ENCODE measurements around the gene CIB1.
A peak's percentile ranks its signal among the peaks of the same experiment; 100 is the strongest.

Gene CIB1

DNA sequence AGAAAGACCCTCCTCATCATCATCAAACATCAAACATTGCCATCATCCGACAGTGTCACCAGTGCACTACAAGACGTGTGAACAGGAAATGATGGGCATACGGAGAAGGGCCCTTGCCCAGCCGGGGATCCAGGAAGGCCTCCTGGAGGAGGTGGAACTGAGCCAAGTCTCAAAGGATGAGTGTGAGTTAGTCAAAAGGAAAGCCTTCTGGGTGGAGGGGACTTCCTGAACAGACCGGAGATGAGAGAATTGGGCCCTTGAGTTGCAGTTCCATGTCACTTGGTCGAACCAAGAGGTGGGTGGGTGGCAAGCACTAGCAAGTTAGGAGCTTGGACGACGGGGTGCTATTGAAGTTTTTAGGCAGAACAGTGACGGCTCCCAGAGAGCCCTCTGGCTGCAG is 24.1 kb downstream of the CIB1 start:
- H3K4me3 ChIP-seq (ENCODE audit: low read depth, low read length): no peak overlapping the region
- in situ Hi-C loops (cut with HindIII; ENCODE audit: low sequenced_read_pairs): no loop called here
- DNase-seq (ENCODE audit: low read depth, low spot score): no peak
- TF ChIP-seq, protein P1, sequence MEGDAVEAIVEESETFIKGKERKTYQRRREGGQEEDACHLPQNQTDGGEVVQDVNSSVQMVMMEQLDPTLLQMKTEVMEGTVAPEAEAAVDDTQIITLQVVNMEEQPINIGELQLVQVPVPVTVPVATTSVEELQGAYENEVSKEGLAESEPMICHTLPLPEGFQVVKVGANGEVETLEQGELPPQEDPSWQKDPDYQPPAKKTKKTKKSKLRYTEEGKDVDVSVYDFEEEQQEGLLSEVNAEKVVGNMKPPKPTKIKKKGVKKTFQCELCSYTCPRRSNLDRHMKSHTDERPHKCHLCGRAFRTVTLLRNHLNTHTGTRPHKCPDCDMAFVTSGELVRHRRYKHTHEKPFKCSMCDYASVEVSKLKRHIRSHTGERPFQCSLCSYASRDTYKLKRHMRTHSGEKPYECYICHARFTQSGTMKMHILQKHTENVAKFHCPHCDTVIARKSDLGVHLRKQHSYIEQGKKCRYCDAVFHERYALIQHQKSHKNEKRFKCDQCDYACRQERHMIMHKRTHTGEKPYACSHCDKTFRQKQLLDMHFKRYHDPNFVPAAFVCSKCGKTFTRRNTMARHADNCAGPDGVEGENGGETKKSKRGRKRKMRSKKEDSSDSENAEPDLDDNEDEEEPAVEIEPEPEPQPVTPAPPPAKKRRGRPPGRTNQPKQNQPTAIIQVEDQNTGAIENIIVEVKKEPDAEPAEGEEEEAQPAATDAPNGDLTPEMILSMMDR (IDR thresholded peaks at IDR 0.05; ENCODE audit: low read depth, low read length): no peak

DNA sequence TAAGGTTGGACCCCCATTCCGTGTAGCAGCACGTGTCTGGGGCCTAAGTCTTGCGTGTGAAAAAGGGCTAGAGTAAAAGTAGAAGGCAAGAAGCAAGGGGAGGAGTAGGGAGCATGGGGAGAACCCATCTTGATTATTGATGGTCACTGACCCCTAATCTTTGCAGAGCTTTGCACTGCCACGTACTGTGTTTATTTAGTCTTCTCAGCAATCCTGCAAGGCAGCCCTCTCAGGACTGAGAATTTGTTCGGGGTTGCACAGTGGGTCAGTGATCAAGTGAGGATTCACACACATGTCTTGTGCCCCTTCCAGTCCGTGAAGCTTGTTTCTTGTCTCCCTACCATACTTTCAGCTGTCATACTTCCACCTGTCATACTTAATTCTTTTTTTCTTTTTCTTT is 25.4 kb downstream of the CIB1 start:
- in situ Hi-C loops (cut with HindIII; ENCODE audit: low sequenced_read_pairs): no loop called here
- TF ChIP-seq, protein P1 (IDR thresholded peaks at IDR 0.05; ENCODE audit: low read depth, low read length): no peak
- no peak overlapping the region for H3K4me3 ChIP-seq (ENCODE audit: low read depth, low read length)
- DNase-seq (ENCODE audit: low read depth, low spot score): no peak

DNA sequence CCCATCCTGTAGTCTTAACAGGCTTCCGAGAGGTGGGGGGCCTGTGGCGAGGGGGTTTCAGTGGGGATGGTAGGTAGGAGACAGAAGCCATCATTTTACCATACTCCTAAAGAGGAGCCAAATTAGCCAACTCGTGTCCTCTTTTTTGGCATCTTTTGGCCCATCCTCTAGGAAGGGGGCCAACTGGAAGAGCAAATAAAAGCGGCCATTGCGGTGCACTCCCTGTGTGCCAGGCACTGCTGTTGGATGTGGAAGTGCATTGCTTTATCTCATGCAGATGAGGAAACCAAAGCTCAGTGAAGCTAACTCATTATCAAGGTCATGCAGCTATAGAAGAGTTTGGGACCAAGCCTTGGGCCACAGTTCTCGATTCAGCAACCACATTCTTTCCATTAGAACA is 26.5 kb downstream of the CIB1 start:
- DNase-seq (ENCODE audit: low read depth, low spot score): no peak
- no peak overlapping the region for H3K4me3 ChIP-seq (ENCODE audit: low read depth, low read length)
- in situ Hi-C loops (cut with HindIII; ENCODE audit: low sequenced_read_pairs): no loop called here
- TF ChIP-seq, protein P1 (IDR thresholded peaks at IDR 0.05; ENCODE audit: low read depth, low read length): no peak

DNA sequence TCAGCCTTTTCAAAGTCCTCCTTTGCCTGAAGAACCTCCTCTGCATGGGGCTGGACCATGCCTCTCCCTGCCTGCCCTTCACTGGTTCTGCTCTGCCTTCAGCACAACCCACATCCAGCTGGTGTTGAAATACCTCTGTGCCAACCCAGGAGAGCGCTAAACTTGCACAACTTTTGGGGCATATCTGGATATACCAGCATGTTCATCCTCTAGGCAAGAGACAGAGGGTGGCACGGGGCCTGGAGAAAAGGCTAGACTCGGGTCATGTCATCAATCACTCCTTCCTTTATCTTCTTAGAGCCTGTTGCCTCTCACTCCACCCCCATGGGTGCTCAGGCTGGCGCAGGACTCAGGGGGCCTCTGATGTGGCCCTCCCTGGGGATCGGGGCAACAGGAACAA is 27.9 kb downstream of the CIB1 start:
- H3K4me3 ChIP-seq (ENCODE audit: low read depth, low read length): no peak overlapping the region
- TF ChIP-seq, protein P1 (IDR thresholded peaks at IDR 0.05; ENCODE audit: low read depth, low read length): no peak
- in situ Hi-C loops (cut with HindIII; ENCODE audit: low sequenced_read_pairs): no loop called here
- no peak for DNase-seq (ENCODE audit: low read depth, low spot score)

DNA sequence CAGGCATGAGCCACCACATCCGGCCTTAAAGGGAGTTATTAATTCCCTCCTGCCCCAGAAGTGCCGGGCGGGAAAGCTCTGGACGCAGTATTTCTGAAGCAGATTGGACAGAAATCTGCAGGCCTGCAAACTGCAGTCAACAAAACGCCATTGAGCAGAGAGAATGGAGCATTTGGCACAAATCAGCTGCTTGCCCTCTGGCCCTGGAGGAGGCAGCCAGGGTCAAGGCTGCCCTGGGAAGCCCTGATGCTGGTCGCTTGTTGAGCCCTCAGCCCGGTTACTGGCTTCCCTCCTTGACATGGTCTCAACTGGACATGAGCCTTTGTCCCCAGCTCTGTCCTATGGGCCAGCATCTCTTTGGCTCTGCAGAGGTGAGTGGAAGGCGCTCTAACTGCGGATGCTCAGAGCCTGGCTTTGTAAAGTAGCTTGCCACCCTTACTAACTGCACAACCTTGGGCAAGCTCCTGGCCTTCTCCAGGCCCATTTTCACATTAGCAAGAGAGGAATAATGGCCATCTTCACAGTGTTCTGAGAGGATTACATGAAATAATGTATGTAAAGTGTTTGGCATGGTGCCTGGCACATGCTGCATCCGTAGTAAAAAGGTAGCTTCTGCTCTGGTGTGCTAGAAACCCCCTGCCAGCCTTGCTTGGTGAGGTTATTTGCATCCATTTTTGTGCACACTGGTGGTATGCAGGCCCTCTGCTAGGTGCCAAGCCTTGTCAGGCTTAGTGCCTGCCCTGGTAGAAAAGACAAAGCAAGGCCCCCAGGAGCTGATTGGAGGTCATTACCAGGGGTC is 28.5 kb downstream of the CIB1 start:
- in situ Hi-C loops (cut with HindIII; ENCODE audit: low sequenced_read_pairs): no loop called here
- H3K4me3 ChIP-seq (ENCODE audit: low read depth, low read length): no peak overlapping the region
- TF ChIP-seq, protein P1 (IDR thresholded peaks at IDR 0.05; ENCODE audit: low read depth, low read length): no peak
- DNase-seq (ENCODE audit: low read depth, low spot score): no peak

DNA sequence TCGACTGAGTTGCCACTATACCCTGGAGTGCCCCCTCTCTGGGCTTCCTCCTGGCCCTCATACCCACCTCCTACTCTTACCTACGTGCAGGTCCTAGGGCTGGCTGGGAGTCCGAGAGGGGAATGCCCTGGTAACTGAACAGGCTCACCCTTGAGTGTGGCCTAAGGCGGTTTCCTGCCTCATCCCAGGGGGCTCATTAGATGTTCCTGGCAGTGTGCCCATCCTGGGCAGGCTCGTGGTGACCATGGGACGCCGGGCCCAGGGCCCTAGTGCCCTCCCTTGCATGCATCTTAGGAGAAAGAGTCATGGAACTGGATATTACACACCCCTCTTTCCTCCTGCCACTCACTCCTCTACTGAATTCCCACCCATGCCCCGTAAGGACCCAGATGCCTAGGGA is 29.8 kb downstream of the CIB1 start:
- DNase-seq (ENCODE audit: low read depth, low spot score): peak; percentile 42
- in situ Hi-C loops (cut with HindIII; ENCODE audit: low sequenced_read_pairs): no loop called here
- TF ChIP-seq, protein P1 (IDR thresholded peaks at IDR 0.05; ENCODE audit: low read depth, low read length): no peak
- no peak overlapping the region for H3K4me3 ChIP-seq (ENCODE audit: low read depth, low read length)

All from astrocyte of the spinal cord (primary cell).